ENCODE measurements around the gene MTX1.

DNA sequence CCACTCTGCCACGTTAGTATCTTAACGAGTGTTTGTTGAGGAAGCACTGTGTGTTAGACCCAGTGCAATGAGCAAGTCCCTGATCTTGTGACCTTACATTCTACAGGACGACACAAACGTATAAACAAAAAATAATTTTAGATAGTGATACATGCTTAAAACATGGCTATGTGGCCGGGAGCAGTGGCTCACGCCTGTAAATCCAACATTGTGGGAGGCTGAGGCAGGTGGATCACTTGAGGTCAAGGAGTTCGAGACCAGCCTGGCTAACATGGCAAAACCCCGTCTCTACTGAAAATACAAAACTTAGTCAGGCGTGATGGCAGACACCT is 19.6 kb downstream of the MTX1 start:
- TF ChIP-seq, protein P1, sequence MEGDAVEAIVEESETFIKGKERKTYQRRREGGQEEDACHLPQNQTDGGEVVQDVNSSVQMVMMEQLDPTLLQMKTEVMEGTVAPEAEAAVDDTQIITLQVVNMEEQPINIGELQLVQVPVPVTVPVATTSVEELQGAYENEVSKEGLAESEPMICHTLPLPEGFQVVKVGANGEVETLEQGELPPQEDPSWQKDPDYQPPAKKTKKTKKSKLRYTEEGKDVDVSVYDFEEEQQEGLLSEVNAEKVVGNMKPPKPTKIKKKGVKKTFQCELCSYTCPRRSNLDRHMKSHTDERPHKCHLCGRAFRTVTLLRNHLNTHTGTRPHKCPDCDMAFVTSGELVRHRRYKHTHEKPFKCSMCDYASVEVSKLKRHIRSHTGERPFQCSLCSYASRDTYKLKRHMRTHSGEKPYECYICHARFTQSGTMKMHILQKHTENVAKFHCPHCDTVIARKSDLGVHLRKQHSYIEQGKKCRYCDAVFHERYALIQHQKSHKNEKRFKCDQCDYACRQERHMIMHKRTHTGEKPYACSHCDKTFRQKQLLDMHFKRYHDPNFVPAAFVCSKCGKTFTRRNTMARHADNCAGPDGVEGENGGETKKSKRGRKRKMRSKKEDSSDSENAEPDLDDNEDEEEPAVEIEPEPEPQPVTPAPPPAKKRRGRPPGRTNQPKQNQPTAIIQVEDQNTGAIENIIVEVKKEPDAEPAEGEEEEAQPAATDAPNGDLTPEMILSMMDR (conservative IDR thresholded peaks at IDR 0.05 in 1 of 2, IDR thresholded peaks at IDR 0.05 in 1 of 2; ENCODE audit: low read depth in 1 of 2, low read length in 2 of 2) = no peak
- TF ChIP-seq EZH2 (IDR thresholded peaks at IDR 0.05; ENCODE audit: low read length, missing control alignments) = no peak
